HepG2 (cell line): ENCODE measurements around the gene ALLC. TPM values are rescaled to one million over a fixed set of nuclear protein-coding genes. Genes with fewer than 3 reads are reported as not detected.

ENCODE experiments used
- CBFB ChIP-seq: sonication (generic); formaldehyde crosslinking; IDR thresholded peaks from 2 replicates; pipeline ENCODE4 v1.4.0; 2020; ENCODE audit warnings: missing genetic modification reagents
- CEBPG ChIP-seq: IDR thresholded peaks from 2 replicates; pipeline ENCODE4 v1.6.1; 2016
- POGK ChIP-seq: sonication (generic); formaldehyde crosslinking; conservative IDR thresholded peaks from 2 replicates; pipeline ENCODE4 v1.8.0; 2022; ENCODE audit warnings: mild to moderate bottlenecking, moderate library complexity, missing genetic modification reagents
- POLR2A ChIP-seq, 2 experiments: IDR thresholded peaks; 2 replicates each; pipeline ENCODE4 v1.6.1; 2011; ENCODE audit warnings: low read depth in 2 of 2, low read length in 2 of 2, mild to moderate bottlenecking in 1 of 2, moderate library complexity in 1 of 2; ENCODE audit not compliant: insufficient read depth in 1 of 2
- SPEN ChIP-seq: sonication (generic); formaldehyde crosslinking; IDR thresholded peaks from 2 replicates; pipeline ENCODE4 v1.5.1; 2020; ENCODE audit warnings: low read depth, mild to moderate bottlenecking, missing genetic modification reagents
- TBX2 ChIP-seq: sonication (generic); formaldehyde crosslinking; IDR thresholded peaks from 2 replicates; pipeline ENCODE4 v1.5.0; 2020; ENCODE audit warnings: missing genetic modification reagents, mild to moderate bottlenecking, borderline replicate concordance
- TEAD3 ChIP-seq: optimal IDR thresholded peaks from 2 replicates; pipeline ENCODE3; 2016; ENCODE audit warnings: borderline replicate concordance
- TFAP4 ChIP-seq: sonication (generic); IDR thresholded peaks from 2 replicates; pipeline ENCODE4 v1.6.1; 2016; ENCODE audit warnings: low read depth, borderline replicate concordance
- ZBTB2 ChIP-seq: sonication (generic); formaldehyde crosslinking; IDR thresholded peaks from 2 replicates; pipeline ENCODE4 v1.8.0; 2022; ENCODE audit warnings: low read depth, missing genetic modification reagents
- ZNF121 ChIP-seq: sonication (generic); formaldehyde crosslinking; IDR thresholded peaks from 2 replicates; pipeline ENCODE4 v1.5.0; 2020; ENCODE audit warnings: mild to moderate bottlenecking, missing genetic modification reagents
- ZNF232 ChIP-seq: sonication (generic); formaldehyde crosslinking; IDR thresholded peaks from 2 replicates; pipeline ENCODE4 v1.4.0; 2020; ENCODE audit warnings: missing genetic modification reagents, borderline replicate concordance
- ZNF274 ChIP-seq: sonication (generic); formaldehyde crosslinking; IDR thresholded peaks from 2 replicates; pipeline ENCODE4 v1.5.1; 2020; ENCODE audit warnings: mild to moderate bottlenecking, missing genetic modification reagents
- polyA plus RNA-seq, 8 experiments: library from polyadenylated mRNA; depleted of rRNA in 3 of 8; stranded (reverse) in 7 of 8; unstranded in 1 of 8; fragments of >200 nt; fragmentation: Illumina TruSeq in 4 of 8; extraction: Trizol in 4 of 8; gene quantifications; 2 replicates each; pipeline versions ENCODE4 v1.2.1 to v1.2.3, GENCODE V29; 2011 to 2016; ENCODE audit warnings: low read depth in 4 of 8, missing spikeins in 1 of 8, mixed read lengths in 1 of 8; ENCODE audit not compliant: insufficient read depth in 1 of 8
- total RNA-seq, 5 experiments: library from RNA; depleted of rRNA; stranded (reverse); fragments of >200 nt; fragmentation: Illumina TruSeq; extraction: Trizol; gene quantifications; 2 replicates each; pipeline ENCODE4 v1.2.3, GENCODE V29; 2016; ENCODE audit warnings: low read depth in 1 of 5
- TF ChIP-seq, protein P1 (sequence below): sonication (generic); formaldehyde crosslinking; IDR thresholded peaks from 2 replicates; pipeline ENCODE4 v1.4.0; 2020; ENCODE audit warnings: mild to moderate bottlenecking, missing genetic modification reagents
- TF ChIP-seq, protein P2 (sequence below): sonication (generic); formaldehyde crosslinking; IDR thresholded peaks from 2 replicates; pipeline ENCODE4 v1.4.0; 2020; ENCODE audit warnings: low read depth, missing genetic modification reagents

The ALLC gene
- total and polyA plus RNA-seq, 2 of the 13 experiments (the other 11 are each of a cell fraction or from before 2014, with no cell fraction given): 0.08 to 0.11 TPM

- TF ChIP-seq ZBTB2: peak; percentile 51; the same call in 1 of the 2 replicates
- peak in 1 of 2 experiments; percentile 46; a peak in 2 of 4 replicates for TF ChIP-seq POLR2A (IDR thresholded peaks at IDR 0.05; ENCODE audit: insufficient read depth in 1 of 2, low read depth in 2 of 2, low read length in 2 of 2)
- TF ChIP-seq TBX2 (CRISPR knock-in tag): peak; percentile 75
- peak; percentile 76; the same call in 1 of the 2 replicates for TF ChIP-seq TFAP4
- TF ChIP-seq CBFB (CRISPR knock-in tag): no peak; the same call in 1 of the 2 replicates
- TF ChIP-seq TEAD3 (CRISPR knock-in tag): peak; percentile 73
- TF ChIP-seq CEBPG: peak; percentile 25; the same call in 1 of the 2 replicates
- peak; percentile 79; the same call in 1 of the 2 replicates for TF ChIP-seq ZNF274 (CRISPR knock-in tag)
- peak; percentile 96 for TF ChIP-seq ZNF121 (CRISPR knock-in tag)
- peak; percentile 44; the same call in 1 of the 2 replicates for TF ChIP-seq POGK
- peak; percentile 7; the same call in 1 of the 2 replicates for TF ChIP-seq SPEN (CRISPR knock-in tag)
- TF ChIP-seq, protein P1, sequence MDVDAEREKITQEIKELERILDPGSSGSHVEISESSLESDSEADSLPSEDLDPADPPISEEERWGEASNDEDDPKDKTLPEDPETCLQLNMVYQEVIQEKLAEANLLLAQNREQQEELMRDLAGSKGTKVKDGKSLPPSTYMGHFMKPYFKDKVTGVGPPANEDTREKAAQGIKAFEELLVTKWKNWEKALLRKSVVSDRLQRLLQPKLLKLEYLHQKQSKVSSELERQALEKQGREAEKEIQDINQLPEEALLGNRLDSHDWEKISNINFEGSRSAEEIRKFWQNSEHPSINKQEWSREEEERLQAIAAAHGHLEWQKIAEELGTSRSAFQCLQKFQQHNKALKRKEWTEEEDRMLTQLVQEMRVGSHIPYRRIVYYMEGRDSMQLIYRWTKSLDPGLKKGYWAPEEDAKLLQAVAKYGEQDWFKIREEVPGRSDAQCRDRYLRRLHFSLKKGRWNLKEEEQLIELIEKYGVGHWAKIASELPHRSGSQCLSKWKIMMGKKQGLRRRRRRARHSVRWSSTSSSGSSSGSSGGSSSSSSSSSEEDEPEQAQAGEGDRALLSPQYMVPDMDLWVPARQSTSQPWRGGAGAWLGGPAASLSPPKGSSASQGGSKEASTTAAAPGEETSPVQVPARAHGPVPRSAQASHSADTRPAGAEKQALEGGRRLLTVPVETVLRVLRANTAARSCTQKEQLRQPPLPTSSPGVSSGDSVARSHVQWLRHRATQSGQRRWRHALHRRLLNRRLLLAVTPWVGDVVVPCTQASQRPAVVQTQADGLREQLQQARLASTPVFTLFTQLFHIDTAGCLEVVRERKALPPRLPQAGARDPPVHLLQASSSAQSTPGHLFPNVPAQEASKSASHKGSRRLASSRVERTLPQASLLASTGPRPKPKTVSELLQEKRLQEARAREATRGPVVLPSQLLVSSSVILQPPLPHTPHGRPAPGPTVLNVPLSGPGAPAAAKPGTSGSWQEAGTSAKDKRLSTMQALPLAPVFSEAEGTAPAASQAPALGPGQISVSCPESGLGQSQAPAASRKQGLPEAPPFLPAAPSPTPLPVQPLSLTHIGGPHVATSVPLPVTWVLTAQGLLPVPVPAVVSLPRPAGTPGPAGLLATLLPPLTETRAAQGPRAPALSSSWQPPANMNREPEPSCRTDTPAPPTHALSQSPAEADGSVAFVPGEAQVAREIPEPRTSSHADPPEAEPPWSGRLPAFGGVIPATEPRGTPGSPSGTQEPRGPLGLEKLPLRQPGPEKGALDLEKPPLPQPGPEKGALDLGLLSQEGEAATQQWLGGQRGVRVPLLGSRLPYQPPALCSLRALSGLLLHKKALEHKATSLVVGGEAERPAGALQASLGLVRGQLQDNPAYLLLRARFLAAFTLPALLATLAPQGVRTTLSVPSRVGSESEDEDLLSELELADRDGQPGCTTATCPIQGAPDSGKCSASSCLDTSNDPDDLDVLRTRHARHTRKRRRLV (CRISPR knock-in tag): 0 out of 2 replicates have a peak, but pooled peaks have one; percentile 44
- TF ChIP-seq, protein P2, sequence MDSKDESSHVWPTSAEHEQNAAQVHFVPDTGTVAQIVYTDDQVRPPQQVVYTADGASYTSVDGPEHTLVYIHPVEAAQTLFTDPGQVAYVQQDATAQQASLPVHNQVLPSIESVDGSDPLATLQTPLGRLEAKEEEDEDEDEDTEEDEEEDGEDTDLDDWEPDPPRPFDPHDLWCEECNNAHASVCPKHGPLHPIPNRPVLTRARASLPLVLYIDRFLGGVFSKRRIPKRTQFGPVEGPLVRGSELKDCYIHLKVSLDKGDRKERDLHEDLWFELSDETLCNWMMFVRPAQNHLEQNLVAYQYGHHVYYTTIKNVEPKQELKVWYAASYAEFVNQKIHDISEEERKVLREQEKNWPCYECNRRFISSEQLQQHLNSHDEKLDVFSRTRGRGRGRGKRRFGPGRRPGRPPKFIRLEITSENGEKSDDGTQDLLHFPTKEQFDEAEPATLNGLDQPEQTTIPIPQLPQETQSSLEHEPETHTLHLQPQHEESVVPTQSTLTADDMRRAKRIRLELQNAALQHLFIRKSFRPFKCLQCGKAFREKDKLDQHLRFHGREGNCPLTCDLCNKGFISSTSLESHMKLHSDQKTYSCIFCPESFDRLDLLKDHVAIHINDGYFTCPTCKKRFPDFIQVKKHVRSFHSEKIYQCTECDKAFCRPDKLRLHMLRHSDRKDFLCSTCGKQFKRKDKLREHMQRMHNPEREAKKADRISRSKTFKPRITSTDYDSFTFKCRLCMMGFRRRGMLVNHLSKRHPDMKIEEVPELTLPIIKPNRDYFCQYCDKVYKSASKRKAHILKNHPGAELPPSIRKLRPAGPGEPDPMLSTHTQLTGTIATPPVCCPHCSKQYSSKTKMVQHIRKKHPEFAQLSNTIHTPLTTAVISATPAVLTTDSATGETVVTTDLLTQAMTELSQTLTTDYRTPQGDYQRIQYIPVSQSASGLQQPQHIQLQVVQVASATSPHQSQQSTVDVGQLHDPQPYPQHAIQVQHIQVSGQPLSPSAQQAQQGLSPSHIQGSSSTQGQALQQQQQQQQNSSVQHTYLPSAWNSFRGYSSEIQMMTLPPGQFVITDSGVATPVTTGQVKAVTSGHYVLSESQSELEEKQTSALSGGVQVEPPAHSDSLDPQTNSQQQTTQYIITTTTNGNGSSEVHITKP: 0 out of 2 replicates have a peak, but pooled peaks have one; percentile 33
- peak; percentile 49; the same call in 1 of the 2 replicates for TF ChIP-seq ZNF232 (CRISPR knock-in tag)
Observed at GRCh38 chr2:3651691-3652648, 6.0 kb upstream of the ALLC start (continued).
